ENCODE data around the gene CAMK2G.

CAMK2G gene

GRCh38 chr10:73780966-73781365, 93.4 kb downstream of the CAMK2G start:
- peak overlapping the region; percentile 96 for H3K27ac Mint-ChIP-seq (ENCODE audit: low read depth)
- H3K4me1 Mint-ChIP-seq: peaks cover 48% of the 10 kb centered on the region
- ATAC-seq (replicated peaks; ENCODE audit: extremely low read depth, poor library complexity, severe bottlenecking) (no peak), DNase-seq (ENCODE audit: low spot score in 2 of 2) (no peak)
- peak overlapping the region; percentile 97 for H3K4me3 Mint-ChIP-seq
- H3K9me3 Mint-ChIP-seq: no peaks in the 10 kb centered on the region
- H3K27me3 Mint-ChIP-seq: no peaks in the 10 kb centered on the region
- H3K36me3 Mint-ChIP-seq (ENCODE audit: insufficient read depth): peaks cover 44% of the 10 kb centered on the region

- Mint-ChIP-seq H3K27ac (ENCODE audit: low read depth) (peak overlapping the region; percentile 96), H3K9me3 (no peaks in the 10 kb centered on the region), H3K36me3 (ENCODE audit: insufficient read depth) (peaks cover 47% of the 10 kb centered on the region), H3K27me3 (no peaks in the 10 kb centered on the region), H3K4me3 (peak overlapping the region; percentile 97), H3K4me1 (peaks cover 46% of the 10 kb centered on the region)
- DNase-seq (ENCODE audit: low spot score in 2 of 2) (no peak), ATAC-seq (replicated peaks; ENCODE audit: extremely low read depth, poor library complexity, severe bottlenecking) (no peak)
These were observed 94.1 kb downstream of the CAMK2G start for GRCh38 chr10:73780301-73780700.

- H3K4me3 Mint-ChIP-seq: peak overlapping the region; percentile 97
- no peaks in the 10 kb centered on the region for H3K27me3 Mint-ChIP-seq
These were observed 94.7 kb downstream of the CAMK2G start for GRCh38 chr10:73779539-73780197.

GRCh38 chr10:73779018-73779417, 95.3 kb downstream of the CAMK2G start:
- Mint-ChIP-seq H3K36me3 (ENCODE audit: insufficient read depth) (peaks cover 51% of the 10 kb centered on the region), H3K27me3 (no peaks in the 10 kb centered on the region), H3K4me3 (no peak overlapping the region), H3K4me1 (peaks cover 55% of the 10 kb centered on the region), H3K27ac (ENCODE audit: low read depth) (no peak overlapping the region), H3K9me3 (no peaks in the 10 kb centered on the region)
- no peak for ATAC-seq (replicated peaks; ENCODE audit: extremely low read depth, poor library complexity, severe bottlenecking)
- DNase-seq (ENCODE audit: low spot score in 2 of 2): no peak

More at GRCh38 chr10:73779539-73780197, 94.7 kb downstream of the CAMK2G start:
- no peak for ATAC-seq (replicated peaks; ENCODE audit: extremely low read depth, poor library complexity, severe bottlenecking)
- Mint-ChIP-seq H3K4me1 (peaks cover 48% of the 10 kb centered on the region), H3K9me3 (no peaks in the 10 kb centered on the region), H3K27ac (ENCODE audit: low read depth) (peak overlapping the region; percentile 96), H3K36me3 (ENCODE audit: insufficient read depth) (peaks cover 49% of the 10 kb centered on the region)
- DNase-seq (ENCODE audit: low spot score in 2 of 2): no peak

GRCh38 chr10:73774637-73775036, 99.7 kb downstream of the CAMK2G start:
- Mint-ChIP-seq H3K9me3 (no peaks in the 10 kb centered on the region), H3K27me3 (no peaks in the 10 kb centered on the region), H3K27ac (ENCODE audit: low read depth) (no peak overlapping the region), H3K4me3 (peak overlapping the region; percentile 86), H3K4me1 (peaks cover 57% of the 10 kb centered on the region), H3K36me3 (ENCODE audit: insufficient read depth) (peaks cover 72% of the 10 kb centered on the region)
- ATAC-seq (replicated peaks; ENCODE audit: extremely low read depth, poor library complexity, severe bottlenecking) (peak; percentile 18), DNase-seq (ENCODE audit: low spot score in 2 of 2) (peak in 1 of 2 donors; percentile 37)

- DNase-seq (ENCODE audit: low spot score in 2 of 2): no peak
- ATAC-seq (replicated peaks; ENCODE audit: extremely low read depth, poor library complexity, severe bottlenecking): no peak
- peaks cover 71% of the 10 kb centered on the region for H3K36me3 Mint-ChIP-seq (ENCODE audit: insufficient read depth)
- H3K4me3 Mint-ChIP-seq: peak overlapping the region; percentile 86
- no peaks in the 10 kb centered on the region for H3K27me3 Mint-ChIP-seq
- peaks cover 66% of the 10 kb centered on the region for H3K4me1 Mint-ChIP-seq
- no peaks in the 10 kb centered on the region for H3K9me3 Mint-ChIP-seq
- H3K27ac Mint-ChIP-seq (ENCODE audit: low read depth): peak overlapping the region; percentile 89
These were observed 101.0 kb downstream of the CAMK2G start for GRCh38 chr10:73773152-73773879.

- Mint-ChIP-seq H3K36me3 (ENCODE audit: insufficient read depth) (peaks cover 74% of the 10 kb centered on the region), H3K27me3 (no peaks in the 10 kb centered on the region), H3K4me3 (peak overlapping the region; percentile 86), H3K27ac (ENCODE audit: low read depth) (peak overlapping the region; percentile 89), H3K9me3 (no peaks in the 10 kb centered on the region), H3K4me1 (peaks cover 66% of the 10 kb centered on the region)
- ATAC-seq (replicated peaks; ENCODE audit: extremely low read depth, poor library complexity, severe bottlenecking) (peak; percentile 71), DNase-seq (ENCODE audit: low spot score in 2 of 2) (peak; percentile 67 to 70)
These were observed 101.8 kb downstream of the CAMK2G start for GRCh38 chr10:73772281-73773151.

- ATAC-seq (replicated peaks; ENCODE audit: extremely low read depth, poor library complexity, severe bottlenecking) (peak; percentile 38), DNase-seq (ENCODE audit: low spot score in 2 of 2) (no peak)
- no peaks in the 10 kb centered on the region for H3K9me3 Mint-ChIP-seq
These were observed 102.6 kb downstream of the CAMK2G start for GRCh38 chr10:73771722-73772280.

GRCh38 chr10:73769396-73769795, 105.0 kb downstream of the CAMK2G start:
- Mint-ChIP-seq H3K4me1 (peaks cover 59% of the 10 kb centered on the region), H3K4me3 (peak overlapping the region; percentile 19), H3K36me3 (ENCODE audit: insufficient read depth) (peaks cover 73% of the 10 kb centered on the region), H3K27me3 (no peaks in the 10 kb centered on the region), H3K9me3 (no peaks in the 10 kb centered on the region), H3K27ac (ENCODE audit: low read depth) (peak overlapping the region; percentile 48)
- DNase-seq (ENCODE audit: low spot score in 2 of 2) (no peak), ATAC-seq (replicated peaks; ENCODE audit: extremely low read depth, poor library complexity, severe bottlenecking) (no peak)

More at GRCh38 chr10:73771722-73772280, 102.6 kb downstream of the CAMK2G start:
- Mint-ChIP-seq H3K36me3 (ENCODE audit: insufficient read depth) (peaks cover 71% of the 10 kb centered on the region), H3K4me3 (peak overlapping the region; percentile 86), H3K27ac (ENCODE audit: low read depth) (peak overlapping the region; percentile 89), H3K27me3 (no peaks in the 10 kb centered on the region), H3K4me1 (peaks cover 62% of the 10 kb centered on the region)

- peaks cover 56% of the 10 kb centered on the region for H3K4me1 Mint-ChIP-seq
- H3K27me3 Mint-ChIP-seq: no peaks in the 10 kb centered on the region
- H3K27ac Mint-ChIP-seq (ENCODE audit: low read depth): peak overlapping the region; percentile 48
- H3K9me3 Mint-ChIP-seq: no peaks in the 10 kb centered on the region
- H3K4me3 Mint-ChIP-seq: peak overlapping the region; percentile 19
- DNase-seq (ENCODE audit: low spot score in 2 of 2) (peak; percentile 30 to 49), ATAC-seq (replicated peaks; ENCODE audit: extremely low read depth, poor library complexity, severe bottlenecking) (peak; percentile 34)
- peaks cover 78% of the 10 kb centered on the region for H3K36me3 Mint-ChIP-seq (ENCODE audit: insufficient read depth)
These were observed 105.5 kb downstream of the CAMK2G start for GRCh38 chr10:73768881-73769280.

- Mint-ChIP-seq H3K9me3 (no peaks in the 10 kb centered on the region), H3K27me3 (no peaks in the 10 kb centered on the region), H3K36me3 (ENCODE audit: insufficient read depth) (peaks cover 78% of the 10 kb centered on the region), H3K4me1 (peaks cover 66% of the 10 kb centered on the region), H3K4me3 (no peak overlapping the region), H3K27ac (ENCODE audit: low read depth) (no peak overlapping the region)
- DNase-seq (ENCODE audit: low spot score in 2 of 2) (no peak), ATAC-seq (replicated peaks; ENCODE audit: extremely low read depth, poor library complexity, severe bottlenecking) (no peak)
These were observed 109.3 kb downstream of the CAMK2G start for GRCh38 chr10:73765066-73765465.

GRCh38 chr10:73763343-73763742, 111.0 kb downstream of the CAMK2G start:
- ATAC-seq (replicated peaks; ENCODE audit: extremely low read depth, poor library complexity, severe bottlenecking) (no peak), DNase-seq (ENCODE audit: low spot score in 2 of 2) (peak in 1 of 2 donors; percentile 32)
- no peaks in the 10 kb centered on the region for H3K27me3 Mint-ChIP-seq
- H3K27ac Mint-ChIP-seq (ENCODE audit: low read depth): peak overlapping the region; percentile 92
- H3K4me3 Mint-ChIP-seq: peak overlapping the region; percentile 43
- peaks cover 72% of the 10 kb centered on the region for H3K36me3 Mint-ChIP-seq (ENCODE audit: insufficient read depth)
- H3K4me1 Mint-ChIP-seq: peaks cover 68% of the 10 kb centered on the region
- H3K9me3 Mint-ChIP-seq: no peaks in the 10 kb centered on the region

All from central memory CD8-positive, alpha-beta T cell (primary cell).